Measurements from ENCODE around the gene SNX10.

DNA sequence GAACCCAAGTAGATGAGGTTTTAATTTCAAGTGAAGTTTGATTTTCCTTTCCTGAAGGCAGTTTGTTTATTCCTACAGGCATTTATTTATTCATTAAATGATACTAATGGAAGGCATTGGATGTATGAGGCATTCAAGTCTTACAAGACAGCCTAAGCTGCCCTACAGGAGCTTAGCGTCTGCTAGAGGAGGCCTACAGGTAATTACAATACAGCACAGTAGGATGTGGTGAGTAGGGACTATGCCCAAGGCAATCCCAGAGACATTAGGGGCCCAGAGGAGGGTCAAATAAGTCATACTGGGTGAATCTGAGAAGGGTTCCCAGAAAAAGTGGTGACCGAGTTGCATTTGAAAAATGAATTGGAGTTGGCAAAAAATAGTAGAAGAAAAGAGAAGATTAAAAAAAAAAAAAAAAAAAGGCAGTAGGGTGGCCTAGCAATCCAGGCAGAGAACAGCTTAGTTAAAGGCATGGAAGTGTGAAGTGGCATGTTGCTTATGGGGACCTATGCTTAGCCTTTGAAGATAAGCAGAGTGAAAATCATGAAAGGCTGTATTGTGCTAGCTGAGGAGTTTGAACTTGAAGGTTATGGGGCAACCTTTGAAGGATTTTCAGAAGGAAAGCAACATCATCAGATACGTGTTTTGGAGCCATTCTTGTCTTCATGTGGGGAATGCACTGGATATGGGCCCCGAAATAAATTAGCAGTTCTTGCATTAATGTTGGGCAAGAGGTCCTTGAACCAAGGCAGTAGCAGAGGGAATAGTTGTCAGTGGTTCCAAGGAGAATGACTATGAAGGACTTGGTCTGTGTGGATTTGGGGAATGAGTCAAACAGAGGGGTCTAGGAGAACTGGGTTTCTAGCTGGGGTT is 65.5 kb downstream of the SNX10 start:
- TF ChIP-seq POLR2AphosphoS5 (IDR thresholded peaks at IDR 0.05), result no peak
- TF ChIP-seq, protein P1, sequence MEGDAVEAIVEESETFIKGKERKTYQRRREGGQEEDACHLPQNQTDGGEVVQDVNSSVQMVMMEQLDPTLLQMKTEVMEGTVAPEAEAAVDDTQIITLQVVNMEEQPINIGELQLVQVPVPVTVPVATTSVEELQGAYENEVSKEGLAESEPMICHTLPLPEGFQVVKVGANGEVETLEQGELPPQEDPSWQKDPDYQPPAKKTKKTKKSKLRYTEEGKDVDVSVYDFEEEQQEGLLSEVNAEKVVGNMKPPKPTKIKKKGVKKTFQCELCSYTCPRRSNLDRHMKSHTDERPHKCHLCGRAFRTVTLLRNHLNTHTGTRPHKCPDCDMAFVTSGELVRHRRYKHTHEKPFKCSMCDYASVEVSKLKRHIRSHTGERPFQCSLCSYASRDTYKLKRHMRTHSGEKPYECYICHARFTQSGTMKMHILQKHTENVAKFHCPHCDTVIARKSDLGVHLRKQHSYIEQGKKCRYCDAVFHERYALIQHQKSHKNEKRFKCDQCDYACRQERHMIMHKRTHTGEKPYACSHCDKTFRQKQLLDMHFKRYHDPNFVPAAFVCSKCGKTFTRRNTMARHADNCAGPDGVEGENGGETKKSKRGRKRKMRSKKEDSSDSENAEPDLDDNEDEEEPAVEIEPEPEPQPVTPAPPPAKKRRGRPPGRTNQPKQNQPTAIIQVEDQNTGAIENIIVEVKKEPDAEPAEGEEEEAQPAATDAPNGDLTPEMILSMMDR (IDR thresholded peaks at IDR 0.05), result no peak
- TF ChIP-seq POLR2A (IDR thresholded peaks at IDR 0.05), result no peak
- TF ChIP-seq EP300 (IDR thresholded peaks at IDR 0.05), result no peak
